Lower leg skin (tissue), 3 donors: Measurements from ENCODE around the gene PIGQ.

Experiments
- POLR2A ChIP-seq, 2 donors: fragments of 450-650 bp; IDR thresholded peaks; one replicate each; pipeline ENCODE4 v1.6.1; 2016 to 2017; ENCODE audit warnings: antibody characterized with exemption in 2 of 2, mild to moderate bottlenecking in 1 of 2, moderate library complexity in 1 of 2
- TF ChIP-seq, protein P1 (sequence below), 3 donors: fragments of 450-650 bp; IDR thresholded peaks; one replicate each; pipeline ENCODE4 v1.5.1; 2016; ENCODE audit warnings: antibody characterized with exemption in 3 of 3, mild to moderate bottlenecking in 3 of 3, moderate library complexity in 2 of 3

DNA sequence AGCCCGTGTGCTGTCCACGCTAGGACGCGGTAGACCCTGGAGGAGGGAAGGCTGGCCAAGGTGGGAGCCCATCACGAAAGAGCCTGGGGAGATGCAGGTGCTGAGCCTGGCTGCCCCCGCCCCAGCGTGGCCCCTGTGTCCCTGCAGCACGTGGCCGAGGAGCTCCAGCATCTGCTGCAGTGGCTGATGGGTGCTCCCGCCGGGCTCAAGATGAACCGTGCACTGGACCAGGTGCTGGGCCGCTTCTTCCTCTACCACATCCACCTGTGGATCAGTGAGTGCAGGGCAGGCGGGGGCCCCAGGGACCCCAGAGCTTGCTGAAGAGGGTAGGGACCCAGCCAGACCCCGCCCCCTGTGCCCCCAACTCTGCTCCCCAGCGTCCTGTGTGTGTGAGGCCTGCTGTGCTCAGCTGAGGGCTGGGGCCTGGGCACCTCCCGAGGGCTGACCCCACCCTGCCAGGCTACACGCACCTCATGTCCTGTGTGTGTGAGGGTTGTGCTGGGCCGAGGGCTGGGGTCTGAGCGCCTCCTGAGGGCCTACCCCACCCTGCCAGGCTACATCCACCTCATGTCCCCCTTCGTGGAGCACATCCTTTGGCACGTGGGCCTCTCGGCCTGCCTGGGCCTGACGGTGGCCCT is 8.6 kb downstream of the PIGQ start:
- TF ChIP-seq, protein P1, sequence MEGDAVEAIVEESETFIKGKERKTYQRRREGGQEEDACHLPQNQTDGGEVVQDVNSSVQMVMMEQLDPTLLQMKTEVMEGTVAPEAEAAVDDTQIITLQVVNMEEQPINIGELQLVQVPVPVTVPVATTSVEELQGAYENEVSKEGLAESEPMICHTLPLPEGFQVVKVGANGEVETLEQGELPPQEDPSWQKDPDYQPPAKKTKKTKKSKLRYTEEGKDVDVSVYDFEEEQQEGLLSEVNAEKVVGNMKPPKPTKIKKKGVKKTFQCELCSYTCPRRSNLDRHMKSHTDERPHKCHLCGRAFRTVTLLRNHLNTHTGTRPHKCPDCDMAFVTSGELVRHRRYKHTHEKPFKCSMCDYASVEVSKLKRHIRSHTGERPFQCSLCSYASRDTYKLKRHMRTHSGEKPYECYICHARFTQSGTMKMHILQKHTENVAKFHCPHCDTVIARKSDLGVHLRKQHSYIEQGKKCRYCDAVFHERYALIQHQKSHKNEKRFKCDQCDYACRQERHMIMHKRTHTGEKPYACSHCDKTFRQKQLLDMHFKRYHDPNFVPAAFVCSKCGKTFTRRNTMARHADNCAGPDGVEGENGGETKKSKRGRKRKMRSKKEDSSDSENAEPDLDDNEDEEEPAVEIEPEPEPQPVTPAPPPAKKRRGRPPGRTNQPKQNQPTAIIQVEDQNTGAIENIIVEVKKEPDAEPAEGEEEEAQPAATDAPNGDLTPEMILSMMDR (IDR thresholded peaks at IDR 0.05) = no peak
- TF ChIP-seq POLR2A (IDR thresholded peaks at IDR 0.05) = no peak
